SK-N-SH (cell line): ENCODE results near the gene ARF4. TPM values are rescaled to one million over a fixed set of nuclear protein-coding genes. Genes with fewer than 3 reads are reported as not detected.

ENCODE experiments used
- CTCF ChIA-PET: fragments of 300-600, 350-600 bp; formaldehyde crosslinking; extraction: SDS; loops from one replicate; lab custom pipeline; 2021; lab: Yijun Ruan, JAX
- POLR2A ChIA-PET: fragments of 350-600 bp; sonication (Branson Sonifier 250); formaldehyde crosslinking; extraction: SDS; loops from one replicate; lab custom pipeline; 2020; ENCODE audit warnings: antibody characterized with exemption, inconsistent platforms; lab: Yijun Ruan, JAX
- DNase-seq: peaks from one replicate; pipeline ENCODE4 v3.0.0; 2012
- H2AFZ ChIP-seq: fragments of 200-600 bp; sonication (generic); 2 replicates; pipeline ENCODE4 v1.8.1; 2016; ENCODE audit warnings: antibody characterized with exemption, mild to moderate bottlenecking, low read depth
- H3F3A ChIP-seq: fragments of 200-600 bp; sonication (generic); replicated peaks from 2 replicates; pipeline ENCODE3; 2016; ENCODE audit warnings: antibody characterized with exemption, mild to moderate bottlenecking; ENCODE audit not compliant: insufficient read depth
- H3K27ac ChIP-seq, 2 experiments: fragments of 200-500 bp in 1 of 2; fragments of 200-600 bp in 1 of 2; sonication (Bioruptor generic) in 1 of 2; sonication (generic), shearing (Covaris generic) in 1 of 2; 2 replicates each; pipeline versions ENCODE4 v1.5.1 to v1.6.1; 2014 to 2016; ENCODE audit warnings: low read depth in 2 of 2, inconsistent platforms in 1 of 2, low read length in 1 of 2, mild to moderate bottlenecking in 1 of 2, mixed read lengths in 1 of 2
- H3K27me3 ChIP-seq: fragments of 200-600 bp; sonication (generic), shearing (Covaris generic); 2 replicates; pipeline ENCODE4 v1.6.1; 2016; ENCODE audit warnings: mixed run types; ENCODE audit not compliant: insufficient read depth
- H3K36me3 ChIP-seq, 2 experiments: fragments of 200-500 bp in 1 of 2; fragments of 200-600 bp in 1 of 2; sonication (Bioruptor generic) in 1 of 2; sonication (generic) in 1 of 2; replicated peaks in 1 of 2; 2 replicates each; pipeline versions ENCODE3 to v1.5.1; 2014 to 2016; ENCODE audit warnings: low read length in 1 of 2, mild to moderate bottlenecking in 1 of 2; ENCODE audit not compliant: insufficient read depth in 2 of 2, control insufficient read depth in 1 of 2
- H3K4me1 ChIP-seq, 2 experiments: fragments of 200-500 bp in 1 of 2; fragments of 200-600 bp in 1 of 2; sonication (Bioruptor generic) in 1 of 2; sonication (generic), shearing (Covaris generic) in 1 of 2; 2 replicates each; pipeline versions ENCODE4 v1.5.1 to v1.6.1; 2014 to 2016; ENCODE audit warnings: low read depth in 1 of 2, low read length in 1 of 2, mixed run types in 1 of 2; ENCODE audit not compliant: insufficient read depth in 2 of 2, control insufficient read depth in 1 of 2
- H3K4me2 ChIP-seq: fragments of 200-600 bp; sonication (generic), shearing (Covaris generic); 2 replicates; pipeline ENCODE4 v1.6.1; 2017; ENCODE audit warnings: mixed run types
- H3K4me3 ChIP-seq, 2 experiments: fragments of 200-500 bp in 1 of 2; fragments of 200-600 bp in 1 of 2; sonication (Bioruptor generic) in 1 of 2; sonication (generic), shearing (Covaris generic) in 1 of 2; 2 replicates each; pipeline versions ENCODE4 v1.5.1 to v1.8.1; 2014 to 2016; ENCODE audit warnings: low read depth in 2 of 2, inconsistent platforms in 1 of 2, low read length in 1 of 2, mild to moderate bottlenecking in 1 of 2, mixed read lengths in 1 of 2, moderate library complexity in 1 of 2
- H3K79me2 ChIP-seq: fragments of 200-600 bp; sonication (generic); 2 replicates; pipeline ENCODE4 v1.8.1; 2017; ENCODE audit warnings: mild to moderate bottlenecking; ENCODE audit not compliant: insufficient read depth
- H3K9ac ChIP-seq: fragments of 200-600 bp; sonication (generic); 2 replicates; pipeline ENCODE4 v1.6.1; 2017; ENCODE audit warnings: mixed run types
- H3K9me2 ChIP-seq: fragments of 200-600 bp; sonication (generic); 2 replicates; pipeline ENCODE4 v1.6.1; 2017; ENCODE audit warnings: mixed run types
- H3K9me3 ChIP-seq: fragments of 200-600 bp; sonication (generic); 2 replicates; pipeline ENCODE4 v1.6.1; 2017; ENCODE audit warnings: mixed run types, mild to moderate bottlenecking, moderate library complexity
- H4K20me1 ChIP-seq: fragments of 200-600 bp; sonication (generic); 2 replicates; pipeline ENCODE4 v1.6.1; 2017; ENCODE audit warnings: mild to moderate bottlenecking, mixed run types; ENCODE audit not compliant: insufficient read depth
- ELF1 ChIP-seq: IDR thresholded peaks from 2 replicates; pipeline ENCODE4 v1.4.0; 2012
- EP300 ChIP-seq, 2 experiments: IDR thresholded peaks; 2 replicates each; pipeline versions ENCODE4 v1.4.0 to v1.6.1; 2012; ENCODE audit warnings: borderline replicate concordance in 1 of 2, low read depth in 1 of 2, low read length in 1 of 2
- EZH2phosphoT487 ChIP-seq: fragments of 200-600 bp; sonication (generic); IDR thresholded peaks from 2 replicates; pipeline ENCODE4 v1.6.1; 2017; ENCODE audit warnings: low read depth, mixed run types, mild to moderate bottlenecking, antibody characterized with exemption, moderate library complexity, borderline replicate concordance
- FOSL2 ChIP-seq: IDR thresholded peaks from 2 replicates; pipeline ENCODE4 v1.4.0; 2012; ENCODE audit warnings: low read depth, mild to moderate bottlenecking, moderate library complexity, borderline replicate concordance
- GATA2 ChIP-seq: sonication (generic); formaldehyde crosslinking; IDR thresholded peaks from 2 replicates; pipeline ENCODE4 v1.5.0; 2020; ENCODE audit warnings: mild to moderate bottlenecking, missing genetic modification reagents
- JUND ChIP-seq: IDR thresholded peaks from 2 replicates; pipeline ENCODE4 v1.4.0; 2012
- MEF2A ChIP-seq: IDR thresholded peaks from 2 replicates; pipeline ENCODE4 v1.4.0; 2012; ENCODE audit warnings: low read depth, borderline replicate concordance
- MXI1 ChIP-seq: IDR thresholded peaks from 2 replicates; pipeline ENCODE4 v1.6.1; 2012; ENCODE audit warnings: mild to moderate bottlenecking, low read depth, low read length, improper control_type of control experiment
- PBX3 ChIP-seq: IDR thresholded peaks from 2 replicates; pipeline ENCODE4; 2012
- POLR2AphosphoS5 ChIP-seq: IDR thresholded peaks from 2 replicates; pipeline ENCODE4 v1.6.1; 2012; ENCODE audit warnings: low read depth, low read length
- RAD21 ChIP-seq: IDR thresholded peaks from 2 replicates; pipeline ENCODE4 v1.6.1; 2012; ENCODE audit warnings: mild to moderate bottlenecking, low read length
- RCOR1 ChIP-seq: fragments of 150-350 bp; IDR thresholded peaks from 2 replicates; pipeline ENCODE4 v1.6.1; 2017; ENCODE audit warnings: antibody characterized with exemption, low read length
- RFX5 ChIP-seq: IDR thresholded peaks from 2 replicates; pipeline ENCODE4 v1.6.1; 2012; ENCODE audit warnings: mild to moderate bottlenecking, improper control_type of control experiment, low read length
- RXRA ChIP-seq: IDR thresholded peaks from 2 replicates; pipeline ENCODE4 v1.4.0; 2012; ENCODE audit warnings: low read depth, mild to moderate bottlenecking, borderline replicate concordance
- SIN3A ChIP-seq: IDR thresholded peaks from 2 replicates; pipeline ENCODE4 v1.6.1; 2012; ENCODE audit warnings: low read depth, mild to moderate bottlenecking, low read length, moderate library complexity, borderline replicate concordance
- TAF1 ChIP-seq: IDR thresholded peaks from 2 replicates; pipeline ENCODE4 v1.6.1; 2012; ENCODE audit warnings: low read depth, mild to moderate bottlenecking, low read length, moderate library complexity, borderline replicate concordance
- YY1 ChIP-seq: IDR thresholded peaks from 2 replicates; pipeline ENCODE4 v1.4.0; 2012; ENCODE audit warnings: low read depth, mild to moderate bottlenecking
- polyA plus RNA-seq, 3 experiments: library from polyadenylated mRNA; depleted of rRNA; stranded (reverse); fragments of >200 nt; gene quantifications; 2 replicates each; pipeline ENCODE4 v1.2.3, GENCODE V29; 2012
- TF ChIP-seq, protein P1 (sequence below): fragments of 200-600 bp; sonication (generic); IDR thresholded peaks from 2 replicates; pipeline ENCODE4 v1.6.1; 2017; ENCODE audit warnings: antibody characterized with exemption, mild to moderate bottlenecking, moderate library complexity
- TF ChIP-seq, protein P2 (sequence below): fragments of 150-350 bp; IDR thresholded peaks from 2 replicates; pipeline ENCODE4 v1.6.1; 2016; ENCODE audit warnings: mild to moderate bottlenecking, low read depth, low read length
- TF ChIP-seq, protein P3 (sequence below): IDR thresholded peaks from 2 replicates; pipeline ENCODE4 v1.4.0; 2012; ENCODE audit warnings: low read depth, borderline replicate concordance

The ARF4 gene
- polyA plus RNA-seq, 1 of the 3 experiments (the other 2 are of a cell fraction): 150 TPM

DNA sequence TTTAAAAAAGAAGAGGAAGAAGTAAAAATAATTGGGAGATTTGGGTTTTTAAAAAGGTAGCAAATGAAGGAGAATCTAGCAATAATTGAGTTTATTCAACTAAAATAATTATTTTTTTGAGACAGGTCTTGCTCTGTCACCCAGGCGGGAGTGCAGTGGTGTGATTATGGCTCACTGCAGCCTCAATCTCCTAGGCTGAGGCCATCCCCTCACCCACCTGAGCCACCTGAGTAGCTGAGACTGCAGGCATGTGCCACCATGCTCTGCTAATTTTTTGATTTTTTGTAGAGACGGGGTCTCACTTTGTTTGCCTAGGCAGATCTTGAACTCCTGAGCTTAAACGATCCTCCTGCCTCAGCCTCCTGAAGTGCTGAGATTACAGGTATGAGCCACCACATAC, 27.7 kb upstream of the ARF4 start (continued):
- TF ChIP-seq, protein P1, sequence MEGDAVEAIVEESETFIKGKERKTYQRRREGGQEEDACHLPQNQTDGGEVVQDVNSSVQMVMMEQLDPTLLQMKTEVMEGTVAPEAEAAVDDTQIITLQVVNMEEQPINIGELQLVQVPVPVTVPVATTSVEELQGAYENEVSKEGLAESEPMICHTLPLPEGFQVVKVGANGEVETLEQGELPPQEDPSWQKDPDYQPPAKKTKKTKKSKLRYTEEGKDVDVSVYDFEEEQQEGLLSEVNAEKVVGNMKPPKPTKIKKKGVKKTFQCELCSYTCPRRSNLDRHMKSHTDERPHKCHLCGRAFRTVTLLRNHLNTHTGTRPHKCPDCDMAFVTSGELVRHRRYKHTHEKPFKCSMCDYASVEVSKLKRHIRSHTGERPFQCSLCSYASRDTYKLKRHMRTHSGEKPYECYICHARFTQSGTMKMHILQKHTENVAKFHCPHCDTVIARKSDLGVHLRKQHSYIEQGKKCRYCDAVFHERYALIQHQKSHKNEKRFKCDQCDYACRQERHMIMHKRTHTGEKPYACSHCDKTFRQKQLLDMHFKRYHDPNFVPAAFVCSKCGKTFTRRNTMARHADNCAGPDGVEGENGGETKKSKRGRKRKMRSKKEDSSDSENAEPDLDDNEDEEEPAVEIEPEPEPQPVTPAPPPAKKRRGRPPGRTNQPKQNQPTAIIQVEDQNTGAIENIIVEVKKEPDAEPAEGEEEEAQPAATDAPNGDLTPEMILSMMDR: no peak
- TF ChIP-seq GATA2 (CRISPR knock-in tag): no peak

DNA sequence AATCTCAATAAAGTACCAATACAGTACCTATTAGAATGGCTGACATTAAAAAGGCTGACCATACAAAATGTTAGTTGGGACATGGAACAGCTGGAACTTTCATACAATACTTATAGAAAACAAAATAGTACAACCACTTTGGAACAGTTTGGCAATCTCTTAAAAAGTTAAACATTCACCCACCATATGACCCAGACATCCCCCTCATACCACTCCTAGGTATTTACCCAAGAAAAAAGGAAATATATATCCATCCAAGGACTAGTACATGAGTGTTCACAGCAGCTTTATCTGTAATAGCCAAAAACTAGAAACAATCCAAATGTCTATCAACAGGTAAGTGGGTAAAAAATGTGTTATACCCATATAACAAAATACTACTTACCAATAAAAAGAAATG, 25.2 kb upstream of the ARF4 start:
- H3K36me3 ChIP-seq: peaks cover 13 to 36% of the 10 kb centered on the region in 2 experiments
- H3K4me3 ChIP-seq: no peak overlapping the region
- no peak overlapping the region for H2AFZ ChIP-seq
- ChIA-PET POLR2A (no interaction called here), CTCF (no interaction called here)
- H3K9me2 ChIP-seq: no peaks in the 10 kb centered on the region
- DNase-seq: no peak
- H3K4me2 ChIP-seq: no peak overlapping the region
- H3F3A ChIP-seq: peaks cover 4% of the 10 kb centered on the region
- no peak overlapping the region for H3K9ac ChIP-seq
- no peaks in the 10 kb centered on the region for H3K79me2 ChIP-seq
- no peaks in the 10 kb centered on the region for H4K20me1 ChIP-seq
- H3K27me3 ChIP-seq: no peaks in the 10 kb centered on the region
- H3K4me1 ChIP-seq: no peaks in the 10 kb centered on the region
- H3K27ac ChIP-seq: no peak overlapping the region
- no peaks in the 10 kb centered on the region for H3K9me3 ChIP-seq
- TF ChIP-seq MXI1 (no peak), PBX3 (no peak), YY1 (no peak), FOSL2 (no peak), EZH2phosphoT487 (no peak), RXRA (no peak), MEF2A (no peak), GATA2 (CRISPR knock-in tag) (no peak), RAD21 (no peak), TAF1 (no peak), SIN3A (no peak), ELF1 (no peak), RFX5 (no peak), EP300 (IDR thresholded peaks at IDR 0.05; ENCODE audit: borderline replicate concordance in 1 of 2, low read depth in 1 of 2, low read length in 1 of 2) (no peak), POLR2AphosphoS5 (no peak), JUND (no peak), RCOR1 (no peak)
- TF ChIP-seq, protein P1: no peak
- TF ChIP-seq, protein P2, sequence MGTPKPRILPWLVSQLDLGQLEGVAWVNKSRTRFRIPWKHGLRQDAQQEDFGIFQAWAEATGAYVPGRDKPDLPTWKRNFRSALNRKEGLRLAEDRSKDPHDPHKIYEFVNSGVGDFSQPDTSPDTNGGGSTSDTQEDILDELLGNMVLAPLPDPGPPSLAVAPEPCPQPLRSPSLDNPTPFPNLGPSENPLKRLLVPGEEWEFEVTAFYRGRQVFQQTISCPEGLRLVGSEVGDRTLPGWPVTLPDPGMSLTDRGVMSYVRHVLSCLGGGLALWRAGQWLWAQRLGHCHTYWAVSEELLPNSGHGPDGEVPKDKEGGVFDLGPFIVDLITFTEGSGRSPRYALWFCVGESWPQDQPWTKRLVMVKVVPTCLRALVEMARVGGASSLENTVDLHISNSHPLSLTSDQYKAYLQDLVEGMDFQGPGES: no peak
- TF ChIP-seq, protein P3, sequence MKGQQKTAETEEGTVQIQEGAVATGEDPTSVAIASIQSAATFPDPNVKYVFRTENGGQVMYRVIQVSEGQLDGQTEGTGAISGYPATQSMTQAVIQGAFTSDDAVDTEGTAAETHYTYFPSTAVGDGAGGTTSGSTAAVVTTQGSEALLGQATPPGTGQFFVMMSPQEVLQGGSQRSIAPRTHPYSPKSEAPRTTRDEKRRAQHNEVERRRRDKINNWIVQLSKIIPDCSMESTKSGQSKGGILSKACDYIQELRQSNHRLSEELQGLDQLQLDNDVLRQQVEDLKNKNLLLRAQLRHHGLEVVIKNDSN: no peak
